ENCODE measurements around the gene SPTAN1.

Gene SPTAN1

GRCh38 chr9:128607642-128608350 lies 55.4 kb downstream of the SPTAN1 start:
- no peak for DNase-seq

- DNase-seq: no peak
These were observed 58.5 kb downstream of the SPTAN1 start for GRCh38 chr9:128610897-128611296.

GRCh38 chr9:128611600-128612394 lies 59.4 kb downstream of the SPTAN1 start:
- DNase-seq: no peak

- DNase-seq: no peak
These were observed 62.3 kb downstream of the SPTAN1 start for GRCh38 chr9:128614728-128615127.

- no peak for DNase-seq
These were observed 63.2 kb downstream of the SPTAN1 start for GRCh38 chr9:128615571-128615970.

GRCh38 chr9:128617943-128618342 lies 65.6 kb downstream of the SPTAN1 start:
- DNase-seq: no peak

- DNase-seq: no peak
These were observed 66.7 kb downstream of the SPTAN1 start for GRCh38 chr9:128619127-128619526.

GRCh38 chr9:128619779-128620178 lies 67.4 kb downstream of the SPTAN1 start:
- DNase-seq: no peak

GRCh38 chr9:128621730-128622455 lies 69.5 kb downstream of the SPTAN1 start:
- no peak for DNase-seq

- no peak for DNase-seq
These were observed 72.2 kb downstream of the SPTAN1 start for GRCh38 chr9:128624566-128624965.

GRCh38 chr9:128625391-128626146 lies 73.2 kb downstream of the SPTAN1 start:
- no peak for DNase-seq

GRCh38 chr9:128626181-128626580 lies 73.8 kb downstream of the SPTAN1 start:
- no peak for DNase-seq

- DNase-seq: no peak
These were observed 74.8 kb downstream of the SPTAN1 start for GRCh38 chr9:128627127-128627715.

- no peak for DNase-seq
These were observed 75.5 kb downstream of the SPTAN1 start for GRCh38 chr9:128627906-128628305.

- DNase-seq: no peak
These were observed 76.2 kb downstream of the SPTAN1 start for GRCh38 chr9:128628471-128629048.

GRCh38 chr9:128629136-128629535 lies 76.7 kb downstream of the SPTAN1 start:
- no peak for DNase-seq

GRCh38 chr9:128629852-128630545 lies 77.6 kb downstream of the SPTAN1 start:
- DNase-seq: no peak

GRCh38 chr9:128631636-128632035 lies 79.2 kb downstream of the SPTAN1 start:
- no peak for DNase-seq

GRCh38 chr9:128632066-128632465 lies 79.7 kb downstream of the SPTAN1 start:
- no peak for DNase-seq

GRCh38 chr9:128632486-128632885 lies 80.1 kb downstream of the SPTAN1 start:
- DNase-seq: no peak

- DNase-seq: no peak
These were observed 80.7 kb downstream of the SPTAN1 start for GRCh38 chr9:128633057-128633456.

Measured in stimulated activated CD4-positive, alpha-beta T cell treated with anti-CD3 and anti-CD28 coated beads, Interleukin-2, amount 100 ng/mL, for 48 hours (primary cell).